Motor neuron (in vitro differentiated cells): ENCODE results near the gene HPSE2. TPM values are rescaled to one million over a fixed set of nuclear protein-coding genes. Genes with fewer than 3 reads are reported as not detected.

Experiments used
- ATAC-seq, 8 experiments: fragments of 200-7000 bp; cut with Tn5 transposase; replicated peaks in 6 of 8; 2 replicates each; pipeline ENCODE4 v1.8.0; 2021; ENCODE audit warnings: mild to moderate bottlenecking in 8 of 8, moderate library complexity in 8 of 8
- H3K27ac ChIP-seq, 2 donors: fragments of 250-450 bp; sonication (Bioruptor Pico); 2 replicates each; pipeline ENCODE4 v1.9.0; 2021; ENCODE audit warnings: antibody characterized with exemption in 2 of 2, mild to moderate bottlenecking in 2 of 2, moderate library complexity in 1 of 2
- H3K4me1 ChIP-seq, 2 donors: fragments of 250-450 bp; sonication (Bioruptor Pico); replicated peaks in 1 of 2; 2 replicates each; pipeline ENCODE4 v1.6.1; 2021; ENCODE audit warnings: antibody characterized with exemption in 2 of 2, mild to moderate bottlenecking in 2 of 2, moderate library complexity in 1 of 2
- H3K4me3 ChIP-seq, 5 donors: fragments of 250-450 bp; sonication (Bioruptor Pico); 2 replicates each; pipeline ENCODE4 v1.9.0; 2021; ENCODE audit warnings: antibody characterized with exemption in 5 of 5, mild to moderate bottlenecking in 5 of 5, moderate library complexity in 4 of 5
- WGBS, 10 experiments: fragments of 450-650 bp; shearing (Covaris generic); methylation state at CpG; one replicate each; pipeline ENCODE4 v1.0.0; 2022; 5-methylcytosine and 5-hydroxymethylcytosine counted together
- in situ Hi-C, 9 experiments: fragments of 400-800 bp; cut with MboI; loops; one replicate each; pipeline ENCODE4 v1.15.0; 2021; ENCODE audit warnings: low sequenced_read_pairs in 9 of 9, low pct_unique_long_range_greater_than_20kb in 2 of 9; ENCODE audit not compliant: unreplicated experiment in 9 of 9
- total RNA-seq, 8 experiments: library from RNA; unstranded; fragments of 300-600 nt; gene quantifications; 2 replicates each; pipeline versions ENCODE4 v1.2.3 to v1.2.4, GENCODE V29; 2022

Gene HPSE2
- total RNA-seq, 8 experiments from 2014 or later, result 0.05 to 0.62 (median 0.13) TPM; not detected in 1

GRCh38 chr10:98589691-98590090, 646.0 kb downstream of the HPSE2 start:
- no peak for ATAC-seq

GRCh38 chr10:98589007-98589406, 646.6 kb downstream of the HPSE2 start:
- H3K27ac ChIP-seq, result no peak overlapping the region
- 37 to 82% (median 78%) methylated on average over 1 to 3 of the region's 3 CpGs; no CpG with 5 or more reads in 3 of the 10 experiments for WGBS, 10 experiments
- in situ Hi-C loops, result no loop called here
- ATAC-seq, result peak in 2 of 8 experiments; percentile 59 to 60
- H3K4me3 ChIP-seq, result no peak overlapping the region
- no peaks in the 10 kb centered on the region for H3K4me1 ChIP-seq

More at GRCh38 chr10:98589691-98590090, 646.0 kb downstream of the HPSE2 start:
- in situ Hi-C loops, result no loop called here
- 0 to 100% (median 76%) methylated on average over 1 to 2 of the region's 2 CpGs; no CpG with 5 or more reads in 2 of the 10 experiments for WGBS, 10 experiments
- no peak overlapping the region for H3K4me3 ChIP-seq
- no peak overlapping the region for H3K27ac ChIP-seq
- no peaks in the 10 kb centered on the region for H3K4me1 ChIP-seq

GRCh38 chr10:98587156-98587837, 648.4 kb downstream of the HPSE2 start:
- in situ Hi-C loops, result no loop called here
- ATAC-seq, result peak in 2 of 8 experiments; percentile 89 to 92
- Histone ChIP-seq H3K4me3 (no peak overlapping the region), H3K4me1 (no peaks in the 10 kb centered on the region), H3K27ac (no peak overlapping the region)
- WGBS, 10 experiments, result 0 to 79% (median 38%) methylated on average over 1 to 2 of the region's 2 CpGs; no CpG with 5 or more reads in 1 of the 10 experiments

- Histone ChIP-seq H3K27ac (no peak overlapping the region), H3K4me1 (no peaks in the 10 kb centered on the region), H3K4me3 (no peak overlapping the region)
- WGBS, 10 experiments, result 27 to 100% (median 80%) methylated on average over 1 to 2 of the region's 2 CpGs; no CpG with 5 or more reads in 1 of the 10 experiments
- no peak for ATAC-seq
- in situ Hi-C loops, result no loop called here
These were observed 649.6 kb downstream of the HPSE2 start for GRCh38 chr10:98586096-98586495.

GRCh38 chr10:98582363-98582762, 653.3 kb downstream of the HPSE2 start:
- no peak for ATAC-seq
- in situ Hi-C loops, result no loop called here
- H3K4me1 ChIP-seq, result no peaks in the 10 kb centered on the region
- 0 to 82% (median 38%) methylated on average over 1 to 2 of the region's 2 CpGs; no CpG with 5 or more reads in 2 of the 10 experiments for WGBS, 10 experiments
- H3K27ac ChIP-seq, result no peak overlapping the region
- no peak overlapping the region for H3K4me3 ChIP-seq

GRCh38 chr10:98577578-98577977, 658.1 kb downstream of the HPSE2 start:
- in situ Hi-C loops, result no loop called here
- Histone ChIP-seq H3K27ac (no peak overlapping the region), H3K4me3 (no peak overlapping the region), H3K4me1 (no peaks in the 10 kb centered on the region)
- no peak for ATAC-seq

GRCh38 chr10:98577168-98577567, 658.5 kb downstream of the HPSE2 start:
- H3K27ac ChIP-seq, result no peak overlapping the region
- in situ Hi-C loops, result no loop called here
- no peak overlapping the region for H3K4me3 ChIP-seq
- no peaks in the 10 kb centered on the region for H3K4me1 ChIP-seq
- ATAC-seq, result no peak

GRCh38 chr10:98576096-98576495, 659.6 kb downstream of the HPSE2 start:
- Histone ChIP-seq H3K4me1 (no peaks in the 10 kb centered on the region), H3K4me3 (no peak overlapping the region), H3K27ac (no peak overlapping the region)
- ATAC-seq, result no peak
- 12 to 81% (median 54%) methylated on average over 1 to 4 of the region's 4 CpGs for WGBS, 10 experiments
- in situ Hi-C loops, result no loop called here

- in situ Hi-C loops, result no loop called here
- no peak for ATAC-seq
- no peak overlapping the region for H3K27ac ChIP-seq
- 20 to 100% (median 75%) methylated on average over 1 to 5 of the region's 5 CpGs for WGBS, 10 experiments
- no peak overlapping the region for H3K4me3 ChIP-seq
- H3K4me1 ChIP-seq, result no peaks in the 10 kb centered on the region
These were observed 663.1 kb downstream of the HPSE2 start for GRCh38 chr10:98572594-98572993.

GRCh38 chr10:98570834-98571233, 664.8 kb downstream of the HPSE2 start:
- in situ Hi-C loops, result no loop called here
- no peak overlapping the region for H3K27ac ChIP-seq
- ATAC-seq, result no peak
- H3K4me1 ChIP-seq, result no peaks in the 10 kb centered on the region
- H3K4me3 ChIP-seq, result no peak overlapping the region
- WGBS, 10 experiments, result 13 to 88% (median 63%) methylated on average over 1 to 5 of the region's 5 CpGs; no CpG with 5 or more reads in 1 of the 10 experiments

GRCh38 chr10:98569853-98570252, 665.8 kb downstream of the HPSE2 start:
- ATAC-seq, result no peak
- Histone ChIP-seq H3K4me1 (no peaks in the 10 kb centered on the region), H3K4me3 (no peak overlapping the region), H3K27ac (no peak overlapping the region)
- in situ Hi-C loops, result no loop called here

- in situ Hi-C loops, result no loop called here
- Histone ChIP-seq H3K4me3 (no peak overlapping the region), H3K27ac (no peak overlapping the region), H3K4me1 (peaks cover 0 to 4% of the 10 kb centered on the region in 2 donors)
- 0 to 100% (median 60%) methylated on average over 1 to 2 of the region's 2 CpGs; no CpG with 5 or more reads in 1 of the 10 experiments for WGBS, 10 experiments
- peak in 2 of 8 experiments; percentile 72 to 84 for ATAC-seq
These were observed 667.1 kb downstream of the HPSE2 start for GRCh38 chr10:98568551-98568950.

GRCh38 chr10:98567391-98568133, 668.1 kb downstream of the HPSE2 start:
- no peak overlapping the region for H3K27ac ChIP-seq
- no peak overlapping the region for H3K4me3 ChIP-seq
- 27 to 86% (median 54%) methylated on average over 1 to 4 of the region's 4 CpGs; no CpG with 5 or more reads in 5 of the 10 experiments for WGBS, 10 experiments
- H3K4me1 ChIP-seq, result peaks cover 0 to 4% of the 10 kb centered on the region in 2 donors
- in situ Hi-C loops, result no loop called here
- ATAC-seq, result no peak
